G401.6 (cell line): ENCODE measurements around the gene OPALIN.

Experiments used
- FAIRE-seq: peaks from 2 replicates; lab custom pipeline; 2012; peaks lifted over from hg19 to GRCh38; lab: Jason Lieb, UNC

OPALIN gene

DNA sequence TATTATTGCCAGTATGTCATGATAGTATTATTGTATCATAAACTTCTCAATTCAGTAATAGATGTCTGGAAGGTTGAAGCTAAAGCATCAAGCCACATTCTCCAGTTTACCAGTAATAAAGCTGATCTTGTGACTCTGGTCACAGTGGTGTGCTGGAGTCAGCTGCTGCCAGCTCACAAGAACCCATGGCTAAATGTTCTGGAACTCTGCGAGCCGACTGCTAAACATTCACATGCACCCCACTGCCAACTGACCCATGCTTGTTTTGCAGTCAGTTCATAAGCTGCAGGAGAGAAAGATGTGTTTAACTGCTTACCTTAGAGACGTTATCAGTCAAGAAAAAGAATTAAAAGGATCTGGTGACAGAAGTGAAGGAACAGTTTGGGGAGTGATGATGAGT is 60.4 kb downstream of the OPALIN start:
- no peak for FAIRE-seq

DNA sequence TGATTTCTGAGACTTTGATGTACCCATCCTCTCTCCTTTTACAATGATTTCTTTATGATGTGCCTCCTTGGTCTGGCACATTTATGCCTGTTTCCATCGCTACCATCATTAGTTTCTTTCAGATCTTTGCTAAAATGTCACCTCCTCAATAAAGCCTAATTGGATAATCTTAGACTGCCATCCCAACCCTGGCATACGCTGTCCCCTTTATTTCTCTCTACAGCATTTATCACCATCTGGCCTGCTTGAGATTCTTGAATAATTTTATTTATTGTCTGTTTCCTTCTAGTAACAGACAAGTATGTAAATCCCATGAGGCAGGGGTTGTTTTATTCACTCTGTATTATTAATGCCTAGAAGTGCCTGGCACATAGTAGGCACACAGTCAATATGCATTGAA is 61.3 kb downstream of the OPALIN start:
- no peak for FAIRE-seq

DNA sequence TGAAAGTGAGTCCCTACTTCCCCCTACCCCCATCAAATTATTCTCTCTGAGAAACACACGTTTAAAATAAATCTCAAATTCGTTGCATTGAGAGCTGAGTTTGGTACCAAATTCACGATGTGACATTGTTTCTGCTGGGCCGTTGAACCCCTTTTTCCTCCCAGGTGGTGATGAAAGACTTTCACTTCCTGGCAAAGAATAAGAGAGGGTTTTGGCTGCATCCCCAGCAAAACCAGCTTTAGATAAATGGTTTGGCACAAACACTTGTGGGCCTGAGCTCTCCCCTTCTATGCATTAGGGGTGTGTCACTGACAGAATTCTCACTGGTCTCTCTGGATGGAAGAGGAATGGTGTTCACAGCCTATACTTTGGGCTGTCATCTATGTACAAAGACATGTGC is 63.3 kb downstream of the OPALIN start:
- FAIRE-seq, result no peak
